Measurements from ENCODE around the gene TMEM151B. TPM values are rescaled to one million over a fixed set of nuclear protein-coding genes. Genes with fewer than 3 reads are reported as not detected.
"Not testable (repeated sequence)": the region's sequence is repeated elsewhere in the genome, so short reads cannot be mapped to it uniquely, and the experiment has no call there.

The TMEM151B gene
- total RNA-seq, 3 donors from 2014 or later (not counting 1 experiment from before 2014, with no cell fraction given), result not detected

DNA sequence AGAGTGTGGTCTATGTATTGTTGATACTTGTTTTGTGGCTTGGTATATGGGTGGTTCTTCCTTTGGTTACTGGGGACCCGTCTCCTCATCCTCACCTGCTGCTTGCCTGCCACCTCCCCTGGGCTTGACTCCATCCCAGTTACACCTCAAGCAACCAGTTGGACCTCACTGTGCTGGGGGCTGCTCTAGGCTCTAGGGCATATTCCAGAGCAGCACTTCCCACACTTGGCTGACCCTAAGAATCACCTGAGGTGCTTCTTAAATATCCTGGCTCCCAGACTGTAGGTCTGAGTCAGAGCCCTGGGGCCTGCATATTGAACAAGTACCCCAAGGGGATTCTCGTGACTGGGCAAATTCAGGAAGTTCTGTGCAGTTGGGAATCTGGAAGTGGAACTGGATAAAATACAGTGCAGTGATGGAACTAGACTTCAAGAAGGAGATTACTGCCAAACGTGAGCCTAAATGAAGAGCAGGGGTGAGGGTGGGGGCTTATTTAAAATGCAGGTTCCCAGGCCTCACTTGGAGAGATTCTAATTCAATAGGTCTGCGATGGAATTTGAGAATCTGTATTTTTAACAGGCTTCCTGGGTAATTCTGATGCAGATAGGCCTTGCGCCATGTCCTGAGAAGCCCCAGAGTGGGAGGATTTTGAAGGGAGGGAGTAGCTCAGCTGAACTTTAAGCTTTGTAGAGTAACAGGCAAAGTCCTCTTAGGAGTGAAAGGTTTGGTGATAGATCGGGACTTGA lies 79.8 kb downstream of the TMEM151B start:
- DNase-seq (no peak), ATAC-seq (no peak)
- Mint-ChIP-seq H3K27ac (no peak overlapping the region), H3K4me3 (no peak overlapping the region), H3K4me1 (no peaks in the 10 kb centered on the region), H3K9me3 (no peaks in the 10 kb centered on the region), H3K27me3 (ENCODE audit: low read depth in 2 of 2) (peaks cover 3 to 14% of the 10 kb centered on the region in 2 donors), H3K36me3 (no peaks in the 10 kb centered on the region)
- Histone ChIP-seq H3K27ac (ENCODE audit: low read length) (no peak overlapping the region), H3K4me3 (ENCODE audit: low read length) (no peak overlapping the region), H3K4me1 (ENCODE audit: control insufficient read depth, insufficient read depth, low read length) (no peaks in the 10 kb centered on the region), H3K27me3 (ENCODE audit: control insufficient read depth, insufficient read depth, low read length) (peaks cover 1% of the 10 kb centered on the region), H3K36me3 (ENCODE audit: control insufficient read depth, insufficient read depth, low read length) (no peaks in the 10 kb centered on the region), H3K9me3 (ENCODE audit: control insufficient read depth, insufficient read depth, low read length) (no peaks in the 10 kb centered on the region)
- 80% methylated on average over 6 of the region's 6 CpGs for WGBS (ENCODE audit: insufficient coverage)
- TF ChIP-seq, protein P1, sequence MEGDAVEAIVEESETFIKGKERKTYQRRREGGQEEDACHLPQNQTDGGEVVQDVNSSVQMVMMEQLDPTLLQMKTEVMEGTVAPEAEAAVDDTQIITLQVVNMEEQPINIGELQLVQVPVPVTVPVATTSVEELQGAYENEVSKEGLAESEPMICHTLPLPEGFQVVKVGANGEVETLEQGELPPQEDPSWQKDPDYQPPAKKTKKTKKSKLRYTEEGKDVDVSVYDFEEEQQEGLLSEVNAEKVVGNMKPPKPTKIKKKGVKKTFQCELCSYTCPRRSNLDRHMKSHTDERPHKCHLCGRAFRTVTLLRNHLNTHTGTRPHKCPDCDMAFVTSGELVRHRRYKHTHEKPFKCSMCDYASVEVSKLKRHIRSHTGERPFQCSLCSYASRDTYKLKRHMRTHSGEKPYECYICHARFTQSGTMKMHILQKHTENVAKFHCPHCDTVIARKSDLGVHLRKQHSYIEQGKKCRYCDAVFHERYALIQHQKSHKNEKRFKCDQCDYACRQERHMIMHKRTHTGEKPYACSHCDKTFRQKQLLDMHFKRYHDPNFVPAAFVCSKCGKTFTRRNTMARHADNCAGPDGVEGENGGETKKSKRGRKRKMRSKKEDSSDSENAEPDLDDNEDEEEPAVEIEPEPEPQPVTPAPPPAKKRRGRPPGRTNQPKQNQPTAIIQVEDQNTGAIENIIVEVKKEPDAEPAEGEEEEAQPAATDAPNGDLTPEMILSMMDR (IDR thresholded peaks at IDR 0.05), result no peak
- intact Hi-C loops (cut with micrococcal nuclease), result no loop called here

DNA sequence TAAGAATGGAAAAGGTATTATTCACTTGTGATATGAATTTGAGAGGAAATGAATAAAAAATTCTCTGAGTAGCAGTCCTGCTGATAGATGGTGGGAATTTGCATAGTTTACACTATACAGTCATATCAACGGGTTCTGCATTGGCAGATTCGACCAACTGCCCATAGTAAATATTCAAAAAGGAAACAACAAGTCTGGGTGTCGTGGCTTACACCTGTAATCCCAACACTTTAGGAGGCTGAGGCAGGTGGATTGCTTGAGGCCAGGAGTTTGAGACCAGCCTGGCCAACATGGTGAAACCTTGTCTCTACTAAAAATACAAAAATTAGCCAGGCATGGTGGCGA lies 80.4 kb downstream of the TMEM151B start:
- intact Hi-C loops (cut with micrococcal nuclease); H3K9me3 ChIP-seq (ENCODE audit: control insufficient read depth, insufficient read depth, low read length); H3K36me3 Mint-ChIP-seq; H3K27me3 Mint-ChIP-seq (ENCODE audit: low read depth in 2 of 2); H3K27me3 ChIP-seq (ENCODE audit: control insufficient read depth, insufficient read depth, low read length); H3K4me3 ChIP-seq (ENCODE audit: low read length); DNase-seq; H3K4me1 ChIP-seq (ENCODE audit: control insufficient read depth, insufficient read depth, low read length); H3K4me1 Mint-ChIP-seq; H3K27ac ChIP-seq (ENCODE audit: low read length); H3K36me3 ChIP-seq (ENCODE audit: control insufficient read depth, insufficient read depth, low read length); ATAC-seq; H3K27ac Mint-ChIP-seq; H3K4me3 Mint-ChIP-seq; H3K9me3 Mint-ChIP-seq: not testable (repeated sequence)
- WGBS (ENCODE audit: insufficient coverage), result 78% methylated on average over 4 of the region's 4 CpGs

DNA sequence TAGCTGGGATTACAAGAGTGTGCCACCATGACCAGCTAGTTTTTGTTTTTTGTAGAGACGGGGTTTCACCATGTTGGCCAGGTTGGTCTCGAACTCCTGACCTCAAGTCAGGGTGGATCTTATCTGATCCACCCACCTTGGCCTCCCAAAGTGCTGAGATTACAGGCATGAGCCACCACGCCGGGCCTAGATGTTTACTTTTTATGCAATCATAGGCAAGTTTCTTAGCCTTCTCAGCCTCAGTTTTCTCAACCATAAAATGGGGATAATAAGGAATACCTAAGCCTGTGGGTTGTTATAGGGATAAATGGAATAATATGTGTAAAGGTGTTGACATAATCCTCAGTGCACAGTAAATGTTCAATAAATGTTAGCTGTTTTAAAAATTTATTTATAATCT lies 82.0 kb downstream of the TMEM151B start:
- 78% methylated on average over 4 of the region's 4 CpGs for WGBS (ENCODE audit: insufficient coverage)
- H3K27me3 ChIP-seq (ENCODE audit: control insufficient read depth, insufficient read depth, low read length), result no peaks in the 10 kb centered on the region
- H3K4me3 ChIP-seq (ENCODE audit: low read length), result no peak overlapping the region
- no peaks in the 10 kb centered on the region for H3K4me1 ChIP-seq (ENCODE audit: control insufficient read depth, insufficient read depth, low read length)
- TF ChIP-seq, protein P1 (IDR thresholded peaks at IDR 0.05), result no peak
- ATAC-seq, result no peak
- Mint-ChIP-seq H3K4me3 (no peak overlapping the region), H3K4me1 (no peaks in the 10 kb centered on the region), H3K36me3 (no peaks in the 10 kb centered on the region), H3K27me3 (ENCODE audit: low read depth in 2 of 2) (peaks cover 7 to 8% of the 10 kb centered on the region in 2 donors), H3K27ac (no peak overlapping the region), H3K9me3 (no peaks in the 10 kb centered on the region)
- H3K9me3 ChIP-seq (ENCODE audit: control insufficient read depth, insufficient read depth, low read length), result no peaks in the 10 kb centered on the region
- intact Hi-C loops (cut with micrococcal nuclease), result no loop called here
- H3K27ac ChIP-seq (ENCODE audit: low read length), result no peak overlapping the region
- no peaks in the 10 kb centered on the region for H3K36me3 ChIP-seq (ENCODE audit: control insufficient read depth, insufficient read depth, low read length)
- no peak for DNase-seq

DNA sequence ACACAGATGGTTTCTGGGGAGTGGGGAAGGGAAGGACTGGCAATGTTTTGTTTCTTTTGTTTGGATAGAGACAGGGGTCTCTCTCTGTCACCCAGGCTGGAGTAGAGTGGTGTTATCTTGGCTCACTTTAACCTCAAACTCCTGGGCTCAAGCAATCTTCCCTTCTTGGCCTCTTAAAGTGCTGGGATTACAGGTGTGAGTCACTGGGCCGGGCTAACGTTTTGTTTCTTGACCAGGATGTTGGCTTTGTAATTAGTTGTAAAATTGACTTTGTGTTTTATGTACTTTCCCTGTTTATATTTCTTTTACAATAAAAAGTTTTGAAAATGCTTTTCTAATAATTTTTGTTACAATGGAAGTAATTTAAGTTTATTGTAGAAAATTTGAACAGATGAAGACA lies 83.1 kb downstream of the TMEM151B start:
- H3K4me1 ChIP-seq (ENCODE audit: control insufficient read depth, insufficient read depth, low read length), result no peaks in the 10 kb centered on the region
- H3K4me3 ChIP-seq (ENCODE audit: low read length), result no peak overlapping the region
- TF ChIP-seq, protein P1 (IDR thresholded peaks at IDR 0.05), result no peak
- DNase-seq (no peak), ATAC-seq (no peak)
- intact Hi-C loops (cut with micrococcal nuclease), result no loop called here
- Mint-ChIP-seq H3K27me3 (ENCODE audit: low read depth in 2 of 2) (peaks cover 11 to 14% of the 10 kb centered on the region in 2 donors), H3K4me3 (no peak overlapping the region), H3K27ac (no peak overlapping the region), H3K36me3 (no peaks in the 10 kb centered on the region), H3K4me1 (no peaks in the 10 kb centered on the region), H3K9me3 (no peaks in the 10 kb centered on the region)
- H3K36me3 ChIP-seq (ENCODE audit: control insufficient read depth, insufficient read depth, low read length), result no peaks in the 10 kb centered on the region
- H3K27ac ChIP-seq (ENCODE audit: low read length), result no peak overlapping the region
- H3K9me3 ChIP-seq (ENCODE audit: control insufficient read depth, insufficient read depth, low read length), result no peaks in the 10 kb centered on the region
- H3K27me3 ChIP-seq (ENCODE audit: control insufficient read depth, insufficient read depth, low read length), result no peaks in the 10 kb centered on the region
- no CpG with 5 or more reads among the region's 2 CpGs for WGBS (ENCODE audit: insufficient coverage)

Data from natural killer cell (primary cell).